Liver (tissue), 9 donors: ENCODE measurements around the gene UBXN7. TPM values are rescaled to one million over a fixed set of nuclear protein-coding genes. Genes with fewer than 3 reads are reported as not detected.
"Not testable (repeated sequence)": the region's sequence is repeated elsewhere in the genome, so short reads cannot be mapped to it uniquely, and the experiment has no call there.

Experiments used
- DNase-seq: peaks from one replicate; pipeline ENCODE4 v3.0.0-alpha.2; 2017; ENCODE audit warnings: low spot score
- H3K27ac ChIP-seq, 2 donors: one replicate each; pipeline ENCODE4 v1.7.0; 2013; ENCODE audit warnings: inconsistent platforms in 2 of 2, low read length in 2 of 2, control low read depth in 1 of 2, low read depth in 1 of 2, mild to moderate bottlenecking in 1 of 2
- H3K27me3 ChIP-seq, 4 donors: one replicate each; pipeline versions ENCODE4 v1.6.1 to v1.7.0; 2013; ENCODE audit warnings: low read length in 3 of 4, inconsistent platforms in 1 of 4, mild to moderate bottlenecking in 1 of 4, moderate library complexity in 1 of 4; ENCODE audit not compliant: control insufficient read depth in 4 of 4, insufficient read depth in 4 of 4
- H3K36me3 ChIP-seq, 4 donors: one replicate each; pipeline versions ENCODE4 v1.6.1 to v1.7.0; 2013; ENCODE audit warnings: low read length in 3 of 4, mild to moderate bottlenecking in 3 of 4, low read depth in 1 of 4, moderate library complexity in 1 of 4; ENCODE audit not compliant: control insufficient read depth in 4 of 4, insufficient read depth in 3 of 4
- H3K4me1 ChIP-seq, 4 donors: one replicate each; pipeline versions ENCODE4 v1.6.1 to v1.7.0; 2013; ENCODE audit warnings: low read length in 3 of 4, mild to moderate bottlenecking in 3 of 4, moderate library complexity in 1 of 4; ENCODE audit not compliant: control insufficient read depth in 4 of 4, insufficient read depth in 4 of 4
- H3K4me3 ChIP-seq, 3 donors: one replicate each; pipeline versions ENCODE4 v1.6.1 to v1.7.0; 2013; ENCODE audit warnings: low read length in 3 of 3, control low read depth in 1 of 3, low read depth in 1 of 3, mild to moderate bottlenecking in 1 of 3
- H3K9ac ChIP-seq, 2 donors: one replicate each; pipeline ENCODE4 v1.7.0; 2013; ENCODE audit warnings: low read length in 2 of 2, mild to moderate bottlenecking in 2 of 2, moderate library complexity in 2 of 2, control low read depth in 1 of 2, low read depth in 1 of 2
- H3K9me3 ChIP-seq, 4 donors: one replicate each; pipeline versions ENCODE4 v1.6.1 to v1.7.0; 2013; ENCODE audit warnings: low read length in 3 of 4; ENCODE audit not compliant: control insufficient read depth in 4 of 4
- ATF3 ChIP-seq: IDR thresholded peaks from 2 replicates; pipeline ENCODE4 v1.6.1; 2016; ENCODE audit warnings: antibody characterized with exemption
- CTCF ChIP-seq: fragments of 150-350 bp; IDR thresholded peaks from 2 replicates; pipeline ENCODE4 v1.5.1; 2017; ENCODE audit warnings: improper control_type of control experiment, low read depth, low read length; ENCODE audit not compliant: missing input control
- EGR1 ChIP-seq, 2 donors: IDR thresholded peaks; 2 replicates each; pipeline ENCODE4 v1.6.1; 2016 to 2018; ENCODE audit warnings: antibody characterized with exemption in 2 of 2, low read depth in 2 of 2
- FOXA1 ChIP-seq: IDR thresholded peaks from 2 replicates; pipeline ENCODE4 v1.6.1; 2016; ENCODE audit warnings: antibody characterized with exemption
- FOXA2 ChIP-seq: IDR thresholded peaks from 2 replicates; pipeline ENCODE4 v1.6.1; 2016; ENCODE audit warnings: antibody characterized with exemption
- GABPA ChIP-seq, 2 donors: IDR thresholded peaks in 1 of 2; conservative IDR thresholded peaks in 1 of 2; 2 replicates each; pipeline ENCODE4 v1.6.1; 2016; ENCODE audit warnings: antibody characterized with exemption in 2 of 2, mild to moderate bottlenecking in 1 of 2, moderate library complexity in 1 of 2
- HNF4A ChIP-seq, 2 donors: conservative IDR thresholded peaks; 2 replicates each; pipeline ENCODE4 v1.6.1; 2016; ENCODE audit warnings: antibody characterized with exemption in 2 of 2, mild to moderate bottlenecking in 2 of 2
- HNF4G ChIP-seq: IDR thresholded peaks from 2 replicates; pipeline ENCODE4 v1.6.1; 2016; ENCODE audit warnings: antibody characterized with exemption
- JUND ChIP-seq, 2 donors: IDR thresholded peaks; 2 replicates each; pipeline ENCODE4 v1.6.1; 2016; ENCODE audit warnings: antibody characterized with exemption in 2 of 2
- MAX ChIP-seq: IDR thresholded peaks from 2 replicates; pipeline ENCODE4 v1.6.1; 2016; ENCODE audit warnings: antibody characterized with exemption
- NR2F2 ChIP-seq: IDR thresholded peaks from 2 replicates; pipeline ENCODE4 v1.6.1; 2016; ENCODE audit warnings: antibody characterized with exemption
- RAD21 ChIP-seq, 2 donors: IDR thresholded peaks; 2 replicates each; pipeline ENCODE4 v1.6.1; 2016; ENCODE audit warnings: antibody characterized with exemption in 2 of 2, mild to moderate bottlenecking in 2 of 2
- REST ChIP-seq: IDR thresholded peaks from 2 replicates; pipeline ENCODE4 v1.6.1; 2016; ENCODE audit warnings: antibody characterized with exemption, mild to moderate bottlenecking
- SP1 ChIP-seq: IDR thresholded peaks from 2 replicates; pipeline ENCODE4 v1.6.1; 2018; ENCODE audit warnings: antibody characterized with exemption, mild to moderate bottlenecking
- TAF1 ChIP-seq: conservative IDR thresholded peaks from 2 replicates; pipeline ENCODE4 v1.6.1; 2016; ENCODE audit warnings: antibody characterized with exemption, mild to moderate bottlenecking
- YY1 ChIP-seq: IDR thresholded peaks from 2 replicates; pipeline ENCODE4 v1.6.1; 2016; ENCODE audit warnings: antibody characterized with exemption, mild to moderate bottlenecking
- ZBTB33 ChIP-seq: IDR thresholded peaks from 2 replicates; pipeline ENCODE4 v1.6.1; 2016; ENCODE audit warnings: antibody characterized with exemption
- whole genome bisulfite sequencing: extraction: QIAGEN DNeasy Blood & Tissue Kit; methylation state at CpG from one replicate; pipeline ENCODE4 v1.1.7; 2013; 5-methylcytosine and 5-hydroxymethylcytosine counted together
- polyA plus RNA-seq, 2 donors: library from polyadenylated mRNA; stranded (reverse) in 1 of 2; unstranded in 1 of 2; fragments of 200-250 nt in 1 of 2; fragments of >200 nt in 1 of 2; fragmentation: Nextera tagmentation in 1 of 2; extraction: Ambion mirVana in 1 of 2; gene quantifications; one replicate each; pipeline versions ENCODE4 v1.2.1 to v1.2.3, GENCODE V29; 2013 to 2015
- total RNA-seq, 2 donors: library from RNA; depleted of rRNA; stranded (reverse); fragments of >200 nt; gene quantifications; one replicate each; pipeline ENCODE4 v1.2.3, GENCODE V29; 2014
- donor health status: healthy.
- donor health status: healthy.
- donor health status: healthy.
- donor health status: healthy.
- donor health status: healthy.

UBXN7 gene
- total and polyA plus RNA-seq, 4 donors, result 2.9 to 15.5 (median 7.7) TPM

- no peak overlapping the region for H3K4me3 ChIP-seq
- peaks cover 2 to 54% (median 39%) of the 10 kb centered on the region in 4 donors for H3K36me3 ChIP-seq
- 96% methylated on average over 7 of the region's 7 CpGs for WGBS
- no peaks in the 10 kb centered on the region for H3K4me1 ChIP-seq
- no peak overlapping the region for H3K27ac ChIP-seq
- no peaks in the 10 kb centered on the region for H3K27me3 ChIP-seq
- TF ChIP-seq ZBTB33, result no peak
- TF ChIP-seq RAD21 (IDR thresholded peaks at IDR 0.05), result no peak
- no peak for TF ChIP-seq HNF4G
- TF ChIP-seq YY1, result no peak
- TF ChIP-seq GABPA (IDR thresholded peaks at IDR 0.05 in 1 of 2, conservative IDR thresholded peaks at IDR 0.05 in 1 of 2), result no peak
- no peak for TF ChIP-seq CTCF
- TF ChIP-seq JUND (IDR thresholded peaks at IDR 0.05), result no peak
- no peak for TF ChIP-seq HNF4A (conservative IDR thresholded peaks at IDR 0.05)
- no peak for TF ChIP-seq FOXA2
- no peak for TF ChIP-seq REST
- TF ChIP-seq NR2F2, result no peak
- no peak for TF ChIP-seq EGR1 (IDR thresholded peaks at IDR 0.05; ENCODE audit: low read depth in 2 of 2)
- no peak for TF ChIP-seq FOXA1
- no peak for TF ChIP-seq ATF3
- TF ChIP-seq MAX, result no peak
- no peak for TF ChIP-seq SP1
- no peak for TF ChIP-seq TAF1
- H3K9ac ChIP-seq, result no peak overlapping the region
- H3K9me3 ChIP-seq, result no peaks in the 10 kb centered on the region
- no peak for DNase-seq
Observed at GRCh38 chr3:196360586-196360985, 71.6 kb downstream of the UBXN7 start.

GRCh38 chr3:196358540-196358939 is 73.7 kb downstream of the UBXN7 start:
- H3K27ac ChIP-seq, H3K4me1 ChIP-seq, H3K9ac ChIP-seq, DNase-seq, H3K4me3 ChIP-seq, H3K9me3 ChIP-seq, H3K27me3 ChIP-seq: not testable (repeated sequence)
- peaks cover under 1 to 60% (median 45%) of the 10 kb centered on the region in 4 donors for H3K36me3 ChIP-seq
- 98% methylated on average over 4 of the region's 4 CpGs for WGBS
